Measurements from ENCODE around the gene KAT8.
"Not testable (repeated sequence)": the region's sequence is repeated elsewhere in the genome, so short reads cannot be mapped to it uniquely, and the experiment has no call there.

The KAT8 gene

GRCh38 chr16:31135535-31136286 lies 18.2 kb downstream of the KAT8 start, which contains the start of gene PRSS8:
Gene PRSS8, minus strand, starts transcription at chr16:31135727. Its CDS starts 229 bp downstream, at chr16:31135498.
- DNase-seq (ENCODE audit: low spot score), result no peak
- no peak for TF ChIP-seq CTCF (IDR thresholded peaks at IDR 0.05; ENCODE audit: borderline replicate concordance, control extremely low read depth, extremely low read depth, insufficient read depth, missing control alignments)
- in situ Hi-C loops (cut with MboI; ENCODE audit: low sequenced_read_pairs, unreplicated experiment), result no loop called here

DNA sequence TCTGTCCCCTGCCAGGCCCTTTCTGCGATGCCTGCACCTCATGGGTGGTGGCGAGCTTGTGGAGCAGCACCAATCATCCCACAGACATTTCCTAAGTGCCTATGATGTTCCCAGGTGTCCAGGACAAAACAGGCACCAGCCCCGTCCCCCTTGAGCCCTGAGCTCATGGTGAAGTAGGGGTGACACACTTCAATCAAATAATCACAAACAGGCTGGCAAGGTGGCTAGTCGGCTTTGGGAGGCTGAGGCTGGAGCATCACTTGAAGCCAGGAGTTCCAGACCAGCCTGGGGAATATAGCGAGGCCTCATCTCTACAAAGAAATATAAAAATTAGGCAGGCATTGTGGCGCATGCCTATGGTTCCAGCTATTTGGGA lies 18.8 kb downstream of the KAT8 start:
- no peak for DNase-seq (ENCODE audit: low spot score)
- in situ Hi-C loops (cut with MboI; ENCODE audit: low sequenced_read_pairs, unreplicated experiment), result no loop called here
- TF ChIP-seq CTCF (IDR thresholded peaks at IDR 0.05; ENCODE audit: borderline replicate concordance, control extremely low read depth, extremely low read depth, insufficient read depth, missing control alignments), result no peak

DNA sequence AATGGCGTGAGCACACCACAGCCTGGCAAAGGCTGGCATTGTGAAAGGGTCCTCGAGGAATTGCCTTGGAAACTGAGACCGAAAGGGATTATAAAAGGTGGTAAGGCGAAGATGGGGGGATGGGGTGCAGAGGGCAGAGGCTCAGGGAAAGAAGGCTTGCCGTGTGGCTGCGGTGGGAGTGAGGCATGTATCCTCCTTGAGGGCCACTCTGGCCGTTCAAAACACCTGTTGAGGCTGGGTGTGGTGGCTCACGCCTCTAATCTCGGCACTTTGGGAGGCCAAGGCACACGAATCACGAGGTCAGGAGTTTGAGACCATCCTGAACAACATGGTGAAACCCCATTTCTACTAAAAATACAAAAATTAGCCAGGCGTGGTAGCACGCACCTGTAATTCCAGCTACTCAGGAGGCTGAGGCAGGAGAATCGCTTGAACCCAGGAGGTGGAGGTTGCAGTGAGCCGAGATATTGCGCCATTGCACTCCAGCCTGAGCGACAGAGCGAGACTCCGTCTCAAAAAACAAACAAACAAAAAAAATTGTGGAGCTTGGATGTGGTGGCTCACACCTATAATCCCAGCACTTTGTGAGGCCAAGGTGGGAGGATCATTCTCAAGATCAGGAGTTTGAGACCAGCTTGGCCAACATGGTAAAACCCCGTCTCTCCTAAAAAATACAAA lies 19.5 kb downstream of the KAT8 start:
- in situ Hi-C loops (cut with MboI; ENCODE audit: low sequenced_read_pairs, unreplicated experiment); DNase-seq (ENCODE audit: low spot score): not testable (repeated sequence)

DNA sequence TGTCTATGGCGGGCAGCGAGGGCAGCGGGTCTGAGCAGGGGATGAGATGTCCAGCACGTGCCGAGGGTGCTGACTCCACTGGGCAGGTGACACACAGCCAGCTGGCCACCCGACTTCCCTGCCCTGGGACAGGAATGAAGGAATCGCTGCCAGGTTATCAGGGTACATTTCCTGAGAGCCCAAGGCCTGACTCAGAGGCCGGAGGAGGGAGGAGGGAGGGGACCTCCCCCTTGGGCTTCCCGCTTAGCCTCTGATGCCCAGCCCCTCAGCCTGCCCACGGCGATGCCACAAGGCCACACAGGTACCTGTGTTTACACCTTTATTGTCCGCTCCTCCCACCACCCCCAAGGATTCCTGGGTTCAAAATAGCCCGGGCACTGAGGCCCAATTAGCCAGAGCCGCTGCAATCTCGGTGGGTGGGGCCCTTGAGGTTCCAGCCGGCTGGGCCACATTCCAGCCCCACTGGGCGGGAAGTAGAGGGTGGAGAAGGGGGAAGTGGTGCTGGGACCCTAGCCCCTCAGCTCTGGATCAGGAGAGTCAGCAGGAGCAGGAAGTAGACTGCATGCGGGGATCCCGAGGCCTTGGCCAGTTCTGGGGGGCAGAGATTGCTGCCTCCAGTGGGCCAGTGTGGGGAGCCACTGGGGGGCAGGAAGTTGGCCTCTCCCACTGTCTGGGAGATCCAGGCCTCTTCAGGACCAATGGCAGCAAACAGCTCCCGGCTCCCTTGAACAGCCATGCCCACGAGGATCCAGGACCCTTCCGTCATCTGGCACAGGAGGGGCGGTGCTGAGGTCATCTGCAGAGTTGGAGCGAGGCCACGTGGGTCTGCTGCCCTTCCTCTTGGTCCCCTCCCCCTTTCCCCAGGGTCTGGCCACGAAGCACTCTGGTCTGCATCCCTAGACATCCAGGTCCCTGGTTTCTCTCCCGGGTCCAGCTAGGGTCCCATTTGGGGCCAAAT lies 21.4 kb downstream of the KAT8 start:
- no peak for TF ChIP-seq CTCF (IDR thresholded peaks at IDR 0.05; ENCODE audit: borderline replicate concordance, control extremely low read depth, extremely low read depth, insufficient read depth, missing control alignments)
- in situ Hi-C loops (cut with MboI; ENCODE audit: low sequenced_read_pairs, unreplicated experiment), result no loop called here
- peak; percentile 17 for DNase-seq (ENCODE audit: low spot score)

DNA sequence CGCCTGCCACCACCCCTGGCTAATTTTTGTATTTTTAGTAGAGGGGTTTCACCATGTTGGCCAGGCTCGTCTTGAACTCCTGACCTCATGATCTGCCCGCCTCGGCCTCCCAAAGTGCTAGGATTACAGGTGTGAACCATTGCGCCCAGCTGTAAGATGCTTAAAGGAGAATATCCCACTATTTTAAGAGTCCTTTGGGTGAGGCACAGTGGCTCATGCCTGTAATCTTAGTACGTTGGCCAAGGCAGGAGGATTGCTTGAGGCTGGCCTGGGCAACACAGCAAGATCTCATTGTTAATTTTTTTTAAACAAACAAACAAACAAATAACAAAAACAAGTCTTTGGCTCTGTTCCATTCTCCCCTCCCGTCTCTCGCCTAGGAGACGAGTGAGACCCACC lies 23.6 kb downstream of the KAT8 start:
- in situ Hi-C loops (cut with MboI; ENCODE audit: low sequenced_read_pairs, unreplicated experiment); DNase-seq (ENCODE audit: low spot score): not testable (repeated sequence)

GRCh38 chr16:31141489-31142108 lies 24.1 kb downstream of the KAT8 start:
- no peak for TF ChIP-seq CTCF (IDR thresholded peaks at IDR 0.05; ENCODE audit: borderline replicate concordance, control extremely low read depth, extremely low read depth, insufficient read depth, missing control alignments)
- in situ Hi-C loops (cut with MboI; ENCODE audit: low sequenced_read_pairs, unreplicated experiment), result no loop called here
- peak; percentile 48 for DNase-seq (ENCODE audit: low spot score)
